ENCODE measurements around the gene CBLN4.

Gene CBLN4

GRCh38 chr20:56005389-56005715 lies at the start of gene CBLN4:
Gene CBLN4, minus strand, starts transcription at chr20:56005519. Its CDS starts 1,348 bp downstream, at chr20:56004171.
- no peak for DNase-seq (ENCODE audit: low read depth)

GRCh38 chr20:56043227-56043626 lies 37.9 kb upstream of the CBLN4 start:
- DNase-seq (ENCODE audit: low read depth): no peak

GRCh38 chr20:56032251-56032650 lies 26.9 kb upstream of the CBLN4 start:
- DNase-seq (ENCODE audit: low read depth): no peak

GRCh38 chr20:56018716-56019115 lies 13.4 kb upstream of the CBLN4 start:
- DNase-seq (ENCODE audit: low read depth): no peak

GRCh38 chr20:56018194-56018593 lies 12.9 kb upstream of the CBLN4 start:
- no peak for DNase-seq (ENCODE audit: low read depth)

GRCh38 chr20:56017560-56017959 lies 12.2 kb upstream of the CBLN4 start:
- no peak for DNase-seq (ENCODE audit: low read depth)

GRCh38 chr20:56014998-56015397 lies 9.7 kb upstream of the CBLN4 start:
- no peak for DNase-seq (ENCODE audit: low read depth)

- DNase-seq (ENCODE audit: low read depth): no peak
These were observed 8.8 kb upstream of the CBLN4 start for GRCh38 chr20:56014151-56014550.

GRCh38 chr20:56004611-56005388 lies 519 bp downstream of the CBLN4 start:
- DNase-seq (ENCODE audit: low read depth): no peak

GRCh38 chr20:56004007-56004406 lies 1.3 kb downstream of the CBLN4 start:
- no peak for DNase-seq (ENCODE audit: low read depth)

GRCh38 chr20:56002908-56003800 lies 2.2 kb downstream of the CBLN4 start:
- no peak for DNase-seq (ENCODE audit: low read depth)

GRCh38 chr20:56001890-56002289 lies 3.4 kb downstream of the CBLN4 start:
- DNase-seq (ENCODE audit: low read depth): no peak

- no peak for DNase-seq (ENCODE audit: low read depth)
These were observed 4.1 kb downstream of the CBLN4 start for GRCh38 chr20:56001106-56001785.

- no peak for DNase-seq (ENCODE audit: low read depth)
These were observed 26.8 kb downstream of the CBLN4 start for GRCh38 chr20:55978550-55978949.

- DNase-seq (ENCODE audit: low read depth): no peak
These were observed 27.4 kb downstream of the CBLN4 start for GRCh38 chr20:55977690-55978459.

GRCh38 chr20:55974491-55975202 lies 30.7 kb downstream of the CBLN4 start:
- no peak for DNase-seq (ENCODE audit: low read depth)

GRCh38 chr20:55964790-55965189 lies 40.5 kb downstream of the CBLN4 start:
- no peak for DNase-seq (ENCODE audit: low read depth)

- DNase-seq (ENCODE audit: low read depth): no peak
These were observed 43.7 kb downstream of the CBLN4 start for GRCh38 chr20:55961376-55962330.

GRCh38 chr20:55953201-55953600 lies 52.1 kb downstream of the CBLN4 start:
- DNase-seq (ENCODE audit: low read depth): no peak

- no peak for DNase-seq (ENCODE audit: low read depth)
These were observed 57.6 kb downstream of the CBLN4 start for GRCh38 chr20:55947701-55948100.

All from activated T-cell treated with anti-CD3 and anti-CD28 coated beads for 48 hours (primary cell).